ENCODE data around the gene DIDO1.
A peak's percentile ranks its signal among the peaks of the same experiment; 100 is the strongest.

Gene DIDO1

GRCh38 chr20:62896526-62896925 is 29.8 kb downstream of the DIDO1 start:
- no peak overlapping the region for H3K27ac Mint-ChIP-seq
- no peak for DNase-seq
- H3K4me3 Mint-ChIP-seq, result no peak overlapping the region
- H3K36me3 Mint-ChIP-seq (ENCODE audit: low read depth), result peaks cover 44% of the 10 kb centered on the region
- H3K27me3 Mint-ChIP-seq (ENCODE audit: low read depth, poor library complexity), result no peaks in the 10 kb centered on the region
- no peaks in the 10 kb centered on the region for H3K9me3 Mint-ChIP-seq
- no peak for TF ChIP-seq CTCF (IDR thresholded peaks at IDR 0.05)
- H3K4me1 Mint-ChIP-seq, result peaks cover 49% of the 10 kb centered on the region

- no peak for DNase-seq
- H3K27me3 Mint-ChIP-seq (ENCODE audit: low read depth, poor library complexity), result no peaks in the 10 kb centered on the region
- H3K4me1 Mint-ChIP-seq, result peaks cover 46% of the 10 kb centered on the region
- H3K9me3 Mint-ChIP-seq, result no peaks in the 10 kb centered on the region
- peak overlapping the region; percentile 59 for H3K27ac Mint-ChIP-seq
- no peak overlapping the region for H3K4me3 Mint-ChIP-seq
- no peak for TF ChIP-seq CTCF (IDR thresholded peaks at IDR 0.05)
- peaks cover 53% of the 10 kb centered on the region for H3K36me3 Mint-ChIP-seq (ENCODE audit: low read depth)
Measured at GRCh38 chr20:62895539-62895938, 30.8 kb downstream of the DIDO1 start.

- no peak for TF ChIP-seq CTCF (IDR thresholded peaks at IDR 0.05)
- Mint-ChIP-seq H3K4me1 (peaks cover 33% of the 10 kb centered on the region), H3K27ac (peak overlapping the region; percentile 51), H3K4me3 (no peak overlapping the region), H3K9me3 (no peaks in the 10 kb centered on the region), H3K36me3 (ENCODE audit: low read depth) (peaks cover 66% of the 10 kb centered on the region), H3K27me3 (ENCODE audit: low read depth, poor library complexity) (no peaks in the 10 kb centered on the region)
- DNase-seq, result no peak
Measured at GRCh38 chr20:62894261-62894660, 32.0 kb downstream of the DIDO1 start.

GRCh38 chr20:62893700-62894099 is 32.6 kb downstream of the DIDO1 start:
- peaks cover 71% of the 10 kb centered on the region for H3K36me3 Mint-ChIP-seq (ENCODE audit: low read depth)
- H3K27me3 Mint-ChIP-seq (ENCODE audit: low read depth, poor library complexity), result no peaks in the 10 kb centered on the region
- peaks cover 27% of the 10 kb centered on the region for H3K4me1 Mint-ChIP-seq
- TF ChIP-seq CTCF (IDR thresholded peaks at IDR 0.05), result no peak
- no peak overlapping the region for H3K4me3 Mint-ChIP-seq
- H3K9me3 Mint-ChIP-seq, result no peaks in the 10 kb centered on the region
- DNase-seq, result no peak
- H3K27ac Mint-ChIP-seq, result peak overlapping the region; percentile 51

GRCh38 chr20:62892348-62893304 is 33.7 kb downstream of the DIDO1 start:
- Mint-ChIP-seq H3K27me3 (ENCODE audit: low read depth, poor library complexity) (no peaks in the 10 kb centered on the region), H3K36me3 (ENCODE audit: low read depth) (peaks cover 82% of the 10 kb centered on the region), H3K4me1 (peaks cover 18% of the 10 kb centered on the region), H3K27ac (no peak overlapping the region), H3K4me3 (no peak overlapping the region), H3K9me3 (no peaks in the 10 kb centered on the region)
- no peak for DNase-seq
- no peak for TF ChIP-seq CTCF (IDR thresholded peaks at IDR 0.05)

GRCh38 chr20:62891111-62891510 is 35.2 kb downstream of the DIDO1 start:
- Mint-ChIP-seq H3K9me3 (no peaks in the 10 kb centered on the region), H3K4me3 (no peak overlapping the region), H3K27me3 (ENCODE audit: low read depth, poor library complexity) (no peaks in the 10 kb centered on the region), H3K27ac (no peak overlapping the region), H3K36me3 (ENCODE audit: low read depth) (peaks cover 95% of the 10 kb centered on the region), H3K4me1 (peaks cover 27% of the 10 kb centered on the region)
- no peak for TF ChIP-seq CTCF (IDR thresholded peaks at IDR 0.05)
- no peak for DNase-seq

Data from nephron progenitor cell (in vitro differentiated cells).